GM18951 (cell line): ENCODE measurements around the gene GLTP.
"Not testable (repeated sequence)": the region's sequence is repeated elsewhere in the genome, so short reads cannot be mapped to it uniquely, and the experiment has no call there.

ENCODE experiments used
- POLR2A ChIP-seq: IDR thresholded peaks from 4 replicates; pipeline ENCODE4 v1.6.1; 2011; ENCODE audit warnings: mild to moderate bottlenecking; ENCODE audit not compliant: insufficient read length, insufficient read depth; ENCODE audit errors: extremely low read depth
- in situ Hi-C: fragments of 300-500 bp; cut with MboI; formaldehyde crosslinking; loops from one replicate; pipeline ENCODE4 v1.12.0; 2022; ENCODE audit warnings: low sequenced_read_pairs, mixed read lengths, inconsistent platforms; ENCODE audit not compliant: unreplicated experiment

Gene GLTP

DNA sequence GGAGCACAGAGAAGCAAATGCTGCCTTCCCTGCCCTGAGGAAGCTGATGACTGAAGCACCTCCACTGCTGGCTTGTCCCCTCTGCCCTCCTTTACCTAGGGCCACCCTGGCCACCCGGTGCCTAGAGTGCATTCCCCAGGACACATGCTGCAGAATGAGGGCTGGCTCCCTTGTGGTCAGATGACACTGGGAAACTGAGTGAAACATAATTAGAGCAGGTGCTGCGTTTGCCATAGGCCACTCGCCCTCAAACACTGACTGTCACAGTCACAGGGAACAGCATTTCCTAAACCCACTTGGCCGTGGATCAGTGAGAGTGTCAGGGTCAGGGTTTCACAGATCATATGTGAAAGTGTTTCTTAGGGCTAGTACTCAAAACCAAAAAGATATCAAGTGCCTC is 35.7 kb upstream of the GLTP start:
- in situ Hi-C loops, result no loop called here
- no peak for TF ChIP-seq POLR2A

DNA sequence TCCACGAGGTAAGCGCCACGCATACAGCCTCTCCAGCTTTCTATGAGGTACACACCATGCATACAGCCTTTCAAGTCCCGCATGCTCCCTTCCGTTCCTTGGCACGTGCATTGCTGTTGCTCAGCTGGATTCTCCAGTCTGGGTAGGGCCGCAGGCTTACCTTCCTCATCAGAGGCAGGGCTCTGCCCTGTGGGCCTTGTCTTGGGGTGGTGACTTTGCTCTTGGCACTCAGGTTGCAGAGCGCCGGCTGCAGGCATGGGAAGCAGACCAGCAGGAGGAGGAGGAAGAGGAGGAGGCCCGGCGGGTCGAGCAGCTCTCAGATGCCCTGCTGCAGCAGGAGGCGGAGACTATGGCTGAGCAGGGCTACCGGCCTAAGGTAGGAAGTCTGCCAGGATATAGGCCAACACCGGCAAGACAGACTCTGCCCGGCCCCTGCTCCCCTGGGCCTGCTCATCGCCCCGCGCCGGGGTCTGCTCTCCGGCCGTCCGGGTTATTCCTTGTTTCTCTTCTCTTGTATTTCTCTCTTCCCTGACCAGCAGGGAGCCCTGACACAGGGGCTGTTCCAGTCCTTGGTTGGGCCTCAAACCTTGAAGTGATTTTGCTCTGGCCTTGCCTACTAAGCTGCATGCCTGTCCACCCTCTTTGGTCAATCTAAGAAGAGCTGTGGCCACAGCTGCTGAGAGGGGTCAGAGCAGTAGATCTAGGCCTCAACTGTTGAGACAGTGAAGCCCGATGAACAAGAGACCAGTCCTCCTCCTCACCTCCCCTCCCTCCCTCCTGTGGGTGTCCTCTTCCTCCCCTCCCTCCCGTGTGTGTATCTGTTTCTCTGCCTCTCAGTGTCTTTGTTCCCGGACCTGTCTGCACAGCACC is 35.1 kb upstream of the GLTP start:
- in situ Hi-C loops, result no loop called here
- TF ChIP-seq POLR2A, result no peak

DNA sequence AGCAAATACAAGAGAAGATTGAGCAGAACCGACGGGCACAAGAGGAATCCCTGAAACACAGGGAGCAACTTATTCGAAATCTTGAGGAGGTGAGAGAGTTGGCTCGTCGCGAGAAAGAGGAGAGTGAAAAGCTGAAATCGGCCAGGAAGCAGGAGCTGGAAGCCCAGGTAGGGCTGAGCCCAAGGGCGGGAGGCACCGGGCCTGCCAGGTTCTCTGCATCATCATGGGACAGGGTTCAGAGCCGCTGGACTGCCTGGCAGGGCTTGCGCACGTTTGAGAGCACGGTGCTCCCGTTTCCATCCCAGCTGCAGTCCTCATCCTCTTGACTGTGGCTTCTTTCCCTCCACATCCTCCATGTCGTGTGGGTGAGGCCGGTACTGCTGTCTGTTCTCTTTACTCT is 34.1 kb upstream of the GLTP start:
- no peak for TF ChIP-seq POLR2A
- in situ Hi-C loops, result no loop called here

- TF ChIP-seq POLR2A, result no peak
- in situ Hi-C loops, result no loop called here
These were observed 32.5 kb upstream of the GLTP start for GRCh38 chr12:109912855-109913321.

DNA sequence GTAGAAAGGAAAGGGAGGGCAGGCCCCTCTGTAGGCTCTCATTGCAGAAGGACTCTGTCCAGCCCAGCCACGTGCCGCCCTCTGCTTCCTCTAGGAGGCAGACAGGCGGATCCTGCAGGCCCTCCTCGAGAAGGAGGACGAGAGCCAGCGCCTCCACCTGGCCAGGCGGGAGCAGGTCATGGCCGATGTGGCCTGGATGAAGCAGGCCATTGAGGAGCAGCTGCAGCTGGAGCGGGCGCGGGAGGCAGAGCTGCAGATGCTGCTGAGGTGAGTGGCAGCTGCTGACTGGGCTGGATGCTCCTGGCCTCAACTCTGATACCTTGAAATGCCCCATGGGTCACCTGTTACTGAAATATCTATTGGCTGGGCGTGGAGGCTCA is 30.6 kb upstream of the GLTP start:
- in situ Hi-C loops, result no loop called here
- no peak for TF ChIP-seq POLR2A

DNA sequence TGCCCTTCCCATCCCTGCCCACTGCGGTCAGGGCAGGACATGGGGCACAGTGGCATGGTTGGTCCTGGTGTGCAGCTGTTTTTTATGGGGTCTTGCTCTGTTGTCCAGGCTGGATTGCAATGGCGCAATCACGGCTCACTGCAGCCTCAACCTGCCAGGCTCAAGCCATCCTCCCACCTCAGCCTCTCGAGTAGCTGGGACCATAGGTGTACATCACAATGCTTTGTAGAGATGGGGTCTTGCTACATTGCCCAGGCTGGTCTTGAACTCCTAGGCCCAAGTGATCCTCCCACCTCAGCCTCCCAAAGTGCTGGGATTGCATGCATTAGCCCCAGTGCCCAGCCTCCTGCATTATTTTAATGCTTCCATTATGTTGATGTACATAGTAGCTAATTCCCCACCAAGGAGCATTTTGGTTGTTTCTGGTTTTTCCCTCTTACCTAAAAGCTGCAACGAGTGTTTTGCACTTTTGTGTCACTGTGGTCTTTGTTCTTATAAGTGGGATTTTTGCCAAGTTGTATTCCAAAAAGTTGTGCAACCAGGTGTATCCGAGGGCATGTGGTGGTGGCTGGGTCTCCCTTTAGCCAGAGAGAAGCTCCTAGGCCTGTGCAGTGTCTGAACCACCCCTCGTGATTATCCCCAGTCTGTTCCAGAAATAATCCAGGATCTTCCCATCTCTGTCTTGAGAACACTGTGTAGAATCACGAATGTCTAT is 30.1 kb upstream of the GLTP start:
- in situ Hi-C loops, result no loop called here
- TF ChIP-seq POLR2A, result no peak

DNA sequence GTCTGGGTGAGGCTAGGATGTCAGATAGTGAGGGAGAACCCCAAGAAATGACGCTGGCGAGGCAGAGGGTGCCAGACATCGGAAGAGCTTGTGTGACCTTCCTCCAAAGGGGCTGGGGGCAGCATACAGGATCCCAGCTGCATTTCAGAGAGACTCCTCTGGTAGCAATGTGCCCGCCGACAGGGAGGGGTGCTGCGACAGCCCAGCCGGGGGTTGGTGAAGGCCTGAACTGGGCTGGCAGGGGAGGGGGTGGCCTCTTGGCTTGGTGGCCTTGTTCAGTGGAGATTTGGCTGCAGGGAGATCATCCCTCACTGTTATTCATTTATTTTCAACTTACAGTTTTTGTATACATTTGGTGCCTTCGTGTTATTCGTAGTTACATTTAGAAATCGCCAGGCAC is 25.0 kb upstream of the GLTP start:
- in situ Hi-C loops, result no loop called here
- no peak for TF ChIP-seq POLR2A

DNA sequence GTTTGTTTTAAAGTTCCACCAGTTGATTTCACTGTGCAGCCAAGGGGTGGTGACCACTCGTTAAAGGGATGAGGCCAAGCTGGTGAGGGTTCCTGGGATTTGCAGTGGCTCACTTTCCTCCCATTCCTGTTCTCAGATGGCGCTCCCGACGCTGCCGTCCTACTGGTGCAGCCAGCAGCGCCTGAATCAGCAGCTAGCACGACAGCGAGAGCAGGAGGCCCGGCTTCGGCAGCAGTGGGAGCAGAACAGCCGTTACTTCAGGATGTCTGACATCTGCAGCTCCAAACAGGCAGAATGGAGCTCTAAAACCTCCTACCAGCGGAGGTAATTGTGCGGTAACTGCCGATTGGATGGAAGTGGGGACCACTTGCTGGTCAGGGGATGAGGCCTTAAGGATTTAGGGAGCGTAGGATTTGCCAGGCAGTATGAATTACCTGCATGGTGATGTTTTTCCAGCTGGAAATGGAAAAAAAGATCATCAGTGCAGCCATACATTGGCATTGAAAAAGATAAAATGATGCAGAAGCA is 22.6 kb upstream of the GLTP start:
- in situ Hi-C loops, result no loop called here
- no peak for TF ChIP-seq POLR2A

GRCh38 chr12:109900752-109901580 is 20.6 kb upstream of the GLTP start:
- no peak for TF ChIP-seq POLR2A
- in situ Hi-C loops, result no loop called here

DNA sequence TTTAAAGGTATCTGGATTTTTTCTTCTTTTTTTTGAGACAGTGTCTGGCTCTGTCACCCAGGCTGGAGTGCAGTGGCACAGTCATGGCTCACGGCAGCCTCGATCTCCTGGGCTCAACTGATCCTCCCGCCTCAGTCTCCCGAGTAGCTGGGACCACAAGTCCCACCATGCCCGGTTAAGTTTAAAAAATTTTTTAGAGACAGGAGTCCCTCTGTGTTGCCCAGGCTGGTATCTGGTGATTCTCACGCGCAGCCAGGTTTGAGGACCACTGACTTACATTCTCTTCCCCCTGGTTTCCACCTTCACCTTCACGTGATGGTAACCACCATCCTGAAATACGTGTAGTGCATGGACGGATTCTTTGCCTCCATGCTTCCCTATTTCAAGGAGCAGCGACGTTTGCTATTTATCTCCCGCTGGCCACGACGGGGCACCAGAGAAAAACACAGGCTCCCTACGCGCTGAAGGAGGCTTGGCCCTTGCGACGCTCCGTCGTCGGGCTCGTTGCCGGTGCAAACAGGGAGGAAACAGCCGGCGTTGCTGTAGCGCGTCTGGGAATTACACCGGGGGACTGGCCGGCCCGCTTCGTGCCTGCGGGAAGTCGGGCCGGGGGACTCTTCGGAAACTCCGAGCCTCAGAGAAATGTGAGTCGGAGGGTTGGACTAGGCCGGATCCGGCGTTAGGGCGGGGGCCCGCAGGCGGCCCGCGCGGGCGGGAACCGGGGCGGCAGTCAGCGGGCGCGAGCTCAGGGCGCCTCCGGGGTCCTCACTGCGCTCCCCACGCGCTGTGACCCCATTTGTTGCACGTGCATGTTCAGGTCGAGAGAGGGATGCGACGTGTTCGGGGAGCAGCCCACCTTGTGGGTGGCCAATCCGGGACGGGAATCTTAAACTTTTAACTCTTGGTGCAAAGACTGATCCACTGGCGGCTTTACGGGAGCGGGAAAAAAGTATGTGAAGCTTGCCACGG is 19.7 kb upstream of the GLTP start, which contains the start of gene TCHP:
Gene TCHP (plus strand): TSS at position 492 of the 969 bp plus-strand sequence. CDS start 2,753 bp downstream, outside the sequence.
- in situ Hi-C loops, result no loop called here

GRCh38 chr12:109899345-109899744 is 19.0 kb upstream of the GLTP start:
- in situ Hi-C loops, result not testable (repeated sequence)

More for the DNA sequence above, 19.7 kb upstream of the GLTP start, which contains the start of gene TCHP:
- TF ChIP-seq POLR2A, result peak; percentile 72

GRCh38 chr12:109897029-109897428 is 16.7 kb upstream of the GLTP start:
- in situ Hi-C loops, result no loop called here
- TF ChIP-seq POLR2A, result no peak

GRCh38 chr12:109896188-109896587 is 15.8 kb upstream of the GLTP start:
- in situ Hi-C loops, result no loop called here
- no peak for TF ChIP-seq POLR2A
